NCI-H748 (cell line): ENCODE measurements around the gene DCTN2.
"Not testable (repeated sequence)": the region's sequence is repeated elsewhere in the genome, so short reads cannot be mapped to it uniquely, and the experiment has no call there.

Source experiments
- DNase-seq: peaks from one replicate; lab custom pipeline; 2025; ENCODE audit not compliant: unreplicated experiment; lab: John Stamatoyannopoulos, UW

The DCTN2 gene

GRCh38 chr12:57577981-57578758, 31.2 kb upstream of the DCTN2 start:
- DNase-seq: no peak

- DNase-seq: no peak
Measured at GRCh38 chr12:57576613-57577160, 29.7 kb upstream of the DCTN2 start.

GRCh38 chr12:57575771-57576612, 29.0 kb upstream of the DCTN2 start:
- no peak for DNase-seq

- DNase-seq: no peak
Measured at GRCh38 chr12:57574795-57575194, 27.8 kb upstream of the DCTN2 start.

- no peak for DNase-seq
Measured at GRCh38 chr12:57571926-57572762, 25.2 kb upstream of the DCTN2 start.

GRCh38 chr12:57570438-57570837, 23.4 kb upstream of the DCTN2 start:
- DNase-seq: not testable (repeated sequence)

- no peak for DNase-seq
Measured at GRCh38 chr12:57569858-57570257, 22.9 kb upstream of the DCTN2 start.

GRCh38 chr12:57568838-57569237, 21.8 kb upstream of the DCTN2 start:
- no peak for DNase-seq

- no peak for DNase-seq
Measured at GRCh38 chr12:57564178-57564740, 17.3 kb upstream of the DCTN2 start.

- no peak for DNase-seq
Measured at GRCh38 chr12:57563358-57563757, 16.4 kb upstream of the DCTN2 start.

GRCh38 chr12:57561117-57561516, 14.1 kb upstream of the DCTN2 start:
- not testable (repeated sequence) for DNase-seq

- DNase-seq: no peak
Measured at GRCh38 chr12:57560516-57560915, 13.5 kb upstream of the DCTN2 start.

- no peak for DNase-seq
Measured at GRCh38 chr12:57558864-57559263, 11.9 kb upstream of the DCTN2 start.

GRCh38 chr12:57554897-57555296, 7.9 kb upstream of the DCTN2 start:
- DNase-seq: no peak

- no peak for DNase-seq
Measured at GRCh38 chr12:57554453-57554852, 7.5 kb upstream of the DCTN2 start.

GRCh38 chr12:57553343-57554202, 6.6 kb upstream of the DCTN2 start:
- DNase-seq: peak; percentile 27

GRCh38 chr12:57552835-57553313, 5.9 kb upstream of the DCTN2 start:
- DNase-seq: no peak

GRCh38 chr12:57552306-57552651, 5.3 kb upstream of the DCTN2 start:
- DNase-seq: no peak

GRCh38 chr12:57551637-57552305, 4.8 kb upstream of the DCTN2 start:
- DNase-seq: no peak
